ENCODE data around the gene DPP7. TPM values are rescaled to one million over a fixed set of nuclear protein-coding genes. Genes with fewer than 3 reads are reported as not detected.
"Not testable (repeated sequence)": the region's sequence is repeated elsewhere in the genome, so short reads cannot be mapped to it uniquely, and the experiment has no call there.

DPP7 gene
- total RNA-seq, 1 donor from 2014 or later = 98.5 TPM

DNA sequence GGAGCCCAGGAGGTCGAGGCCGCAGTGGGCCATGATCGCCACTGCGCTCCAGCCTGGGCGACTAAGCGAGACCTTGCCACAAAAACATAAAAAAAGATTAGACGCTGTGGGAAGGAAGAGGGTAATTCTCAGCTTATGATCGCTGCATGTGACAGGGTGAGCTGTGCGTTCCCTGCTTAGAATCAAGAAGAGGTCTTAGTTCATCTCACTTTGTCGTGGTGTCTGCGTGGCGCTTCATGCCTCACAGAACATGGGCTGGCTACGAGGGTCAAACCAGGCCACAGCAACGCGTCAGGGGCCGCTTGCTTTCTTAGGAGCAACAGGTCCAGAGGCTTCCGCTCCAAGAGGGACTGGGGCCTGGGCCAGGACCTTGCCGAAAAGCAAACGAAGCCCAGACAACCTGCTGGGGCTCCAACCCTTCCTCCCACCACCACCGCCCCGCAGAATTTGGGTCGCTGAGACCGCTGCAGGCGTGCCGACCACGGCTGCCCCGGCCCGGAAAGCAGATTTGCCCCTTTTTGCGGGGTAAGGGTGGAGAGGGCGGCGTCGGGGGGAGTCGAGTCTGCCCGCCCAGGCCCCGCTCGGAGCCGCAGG is 14.4 kb upstream of the DPP7 start:
- peak; percentile 37 for DNase-seq

DNA sequence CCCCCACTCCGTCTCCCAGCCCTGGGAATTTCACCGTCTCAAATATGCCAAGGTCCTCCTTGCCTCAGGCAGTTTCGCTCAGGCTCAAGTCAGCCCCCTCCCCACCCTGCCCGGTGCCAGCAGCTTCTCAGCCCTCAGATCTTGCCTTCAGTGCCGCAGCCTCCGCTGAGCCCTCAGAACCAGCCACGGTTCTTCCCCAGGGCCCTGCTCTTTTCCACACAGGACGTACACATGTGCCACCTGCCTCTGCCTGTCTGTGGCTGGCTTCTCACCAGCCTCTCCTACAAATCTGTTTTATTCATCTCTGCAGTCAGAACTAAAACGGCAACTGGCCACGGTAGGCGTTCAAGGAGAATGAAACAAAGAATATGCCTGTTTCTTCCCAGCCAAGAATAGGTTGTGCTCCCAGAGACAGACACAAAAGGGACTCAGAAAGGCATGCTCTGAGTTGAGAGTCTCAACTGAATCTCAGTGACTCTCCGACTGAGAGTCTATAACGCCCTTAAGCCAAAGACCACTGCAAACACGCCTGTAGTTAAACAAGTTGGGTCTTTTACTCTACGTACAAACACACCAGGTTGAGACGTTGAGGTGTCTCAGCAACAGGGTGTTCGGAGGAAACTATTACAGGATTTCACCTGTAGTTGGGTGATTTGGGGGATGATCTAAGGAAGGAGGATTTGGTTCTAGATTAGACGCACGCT is 13.8 kb upstream of the DPP7 start:
- no peak for DNase-seq

GRCh38 chr9:137127301-137128157 is 13.0 kb upstream of the DPP7 start:
- peak; percentile 41 for DNase-seq

DNA sequence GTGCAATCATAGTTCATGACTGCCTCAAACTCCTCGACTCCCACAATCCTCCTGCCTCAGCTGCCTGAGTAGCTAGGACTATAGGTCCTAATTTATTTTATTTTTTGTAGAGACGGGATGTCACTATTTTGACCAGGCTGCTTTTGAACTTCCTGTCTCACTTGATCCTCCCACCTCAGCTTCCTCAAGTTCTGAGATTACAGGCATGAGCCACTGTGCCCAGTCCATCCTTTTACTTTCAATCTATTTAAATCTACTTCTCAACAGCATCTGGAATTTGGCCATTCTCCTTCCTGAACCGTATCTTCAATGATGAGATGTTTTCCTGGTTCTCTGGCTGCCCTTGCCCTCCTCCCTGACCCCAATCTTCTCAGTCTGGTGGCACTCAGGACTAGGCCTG is 12.3 kb upstream of the DPP7 start:
- peak; percentile 15 for DNase-seq

- not testable (repeated sequence) for DNase-seq
Measured at GRCh38 chr9:137123952-137124462, 9.5 kb upstream of the DPP7 start.

DNA sequence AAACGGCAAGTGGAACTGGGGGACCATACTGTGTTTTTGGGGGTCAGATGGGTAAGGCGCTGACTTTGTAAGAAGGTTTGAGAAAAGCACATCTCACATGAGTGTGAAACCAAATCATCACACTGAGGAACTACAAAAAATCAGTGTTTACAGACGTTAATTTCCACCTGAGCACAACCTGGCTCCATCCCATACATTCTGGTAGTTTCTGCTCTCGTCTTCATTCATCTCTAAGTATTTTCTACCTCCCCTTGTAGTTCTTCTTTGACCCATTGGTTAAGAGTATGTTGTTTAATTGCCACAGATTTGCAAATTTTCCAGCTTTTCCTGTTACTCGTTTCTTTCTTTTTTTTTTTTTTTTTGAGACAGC is 8.9 kb upstream of the DPP7 start:
- no peak for DNase-seq

DNA sequence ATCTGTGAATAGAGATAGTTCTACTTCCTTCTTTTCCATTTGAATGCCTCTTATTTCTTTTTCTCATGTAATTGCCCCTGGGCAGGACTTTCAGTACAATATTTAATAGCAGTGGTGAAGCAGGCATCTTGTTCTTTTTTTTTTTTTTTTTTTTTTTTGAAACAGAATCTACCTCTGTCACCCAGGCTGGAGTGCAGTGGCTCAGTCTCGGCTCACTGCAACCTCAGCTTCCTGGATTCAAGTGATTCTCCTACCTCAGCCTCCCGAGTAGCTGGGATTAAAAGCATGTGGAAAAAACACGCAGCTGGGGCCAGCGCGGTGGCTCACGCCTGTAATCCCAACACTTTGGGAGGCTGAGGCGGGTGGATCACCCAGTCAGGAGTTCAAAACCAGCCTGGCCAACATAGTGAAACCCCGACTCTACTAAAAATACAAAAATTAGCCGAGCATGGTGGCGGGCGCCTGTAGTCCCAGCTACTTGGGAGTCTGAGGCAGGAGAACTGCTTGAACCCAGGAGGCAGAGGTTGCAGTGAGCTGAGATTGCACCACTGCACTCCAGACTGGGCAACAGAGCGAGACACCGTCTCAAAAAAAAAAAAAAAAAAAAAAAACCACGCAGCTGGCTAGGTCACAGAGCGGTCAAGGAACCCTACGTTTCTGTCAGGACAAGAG is 8.4 kb upstream of the DPP7 start:
- DNase-seq = not testable (repeated sequence)

GRCh38 chr9:137121927-137122795 is 7.6 kb upstream of the DPP7 start:
- not testable (repeated sequence) for DNase-seq

GRCh38 chr9:137118092-137118603 is 3.6 kb upstream of the DPP7 start:
- DNase-seq = not testable (repeated sequence)

DNA sequence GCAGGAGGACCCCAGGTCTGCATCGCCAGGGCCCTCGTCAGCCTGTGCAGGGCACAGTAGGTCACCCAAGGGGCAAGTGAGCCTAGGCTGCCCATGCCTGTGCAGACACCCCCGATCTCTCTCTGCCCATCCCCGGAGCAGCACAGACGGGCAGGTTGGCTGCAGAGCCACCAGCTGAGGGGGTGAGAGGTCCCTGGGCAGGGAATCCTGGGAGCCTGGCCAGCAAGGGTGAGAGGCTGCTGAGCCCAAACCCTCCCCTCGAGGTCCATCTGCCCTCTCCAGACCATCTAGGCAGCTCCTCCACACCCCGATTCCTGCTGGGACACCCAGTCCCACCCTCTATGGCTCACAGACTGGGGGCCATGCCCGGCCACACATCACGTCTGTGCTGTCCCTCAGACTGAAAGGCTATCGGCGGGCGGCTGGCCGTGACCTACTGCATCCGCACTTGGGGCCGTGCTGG is 2.8 kb upstream of the DPP7 start:
- no peak for DNase-seq

- no peak for DNase-seq
Measured at GRCh38 chr9:137116728-137117127, 2.2 kb upstream of the DPP7 start.

- DNase-seq = no peak
Measured at GRCh38 chr9:137116027-137116507, 1.5 kb upstream of the DPP7 start.

GRCh38 chr9:137115394-137116026 is 977 bp upstream of the DPP7 start:
- no peak for DNase-seq

DNA sequence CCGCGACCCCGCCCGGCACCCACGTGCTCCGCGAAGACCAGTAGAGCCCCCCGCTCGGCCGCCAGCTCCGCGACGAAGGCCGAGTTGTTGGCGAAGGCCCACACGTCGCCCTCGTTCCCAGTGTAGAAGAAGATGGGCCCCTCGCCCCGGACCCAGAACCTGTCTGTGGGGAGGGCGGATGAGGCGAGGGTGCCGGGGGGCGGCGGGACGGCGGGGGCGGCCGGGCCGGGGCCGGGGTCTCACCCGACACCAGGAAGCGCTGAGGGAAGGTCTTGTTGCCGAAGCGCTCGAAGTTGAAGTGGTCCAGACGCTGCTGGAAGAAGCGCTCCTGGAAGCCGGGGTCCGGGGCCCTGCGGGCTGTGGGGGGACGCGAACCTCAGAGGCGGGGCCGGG is 317 bp downstream of the DPP7 start:
- no peak for DNase-seq

- peak; percentile 21 for DNase-seq
Measured at GRCh38 chr9:137113385-137114159, 961 bp downstream of the DPP7 start.

- no peak for DNase-seq
Measured at GRCh38 chr9:137112564-137113384, 1.8 kb downstream of the DPP7 start.

- no peak for DNase-seq
Measured at GRCh38 chr9:137111788-137112563, 2.6 kb downstream of the DPP7 start.
